Fibroblast of villous mesenchyme (primary cell): ENCODE measurements around the gene KCNMB3. TPM values are rescaled to one million over a fixed set of nuclear protein-coding genes. Genes with fewer than 3 reads are reported as not detected.

Experiments
- DNase-seq: peaks from one replicate; pipeline ENCODE4 v3.0.0-alpha.2; 2010; ENCODE audit warnings: low read depth
- H3K4me3 ChIP-seq: 2 replicates; pipeline ENCODE4 v1.5.1; 2011; ENCODE audit warnings: low read depth, mild to moderate bottlenecking, low read length
- CTCF ChIP-seq: IDR thresholded peaks from 2 replicates; pipeline ENCODE4 v1.5.1; 2012; ENCODE audit warnings: low read depth, mild to moderate bottlenecking, low read length; ENCODE audit not compliant: insufficient read depth
- total RNA-seq: library from RNA; depleted of rRNA; stranded (reverse); fragments of >200 nt; gene quantifications from 2 replicates; pipeline ENCODE4 v1.2.3, GENCODE V29; 2012

Gene KCNMB3
- total RNA-seq = 1.3 and 2.2 TPM in 2 replicates

- TF ChIP-seq CTCF = no peak
- no peak for DNase-seq
- H3K4me3 ChIP-seq = no peak within 1 kb of the TSS
Observed at GRCh38 chr3:179250803-179251476, at the start of gene KCNMB3. Gene KCNMB3 (minus strand): TSS chr3:179251114. CDS start chr3:179250990, 124 bp downstream.

GRCh38 chr3:179299999-179300613, 49.2 kb upstream of the KCNMB3 start:
- no peak for TF ChIP-seq CTCF
- H3K4me3 ChIP-seq = no peak overlapping the region
- DNase-seq = no peak

GRCh38 chr3:179299316-179299715, 48.4 kb upstream of the KCNMB3 start:
- no peak overlapping the region for H3K4me3 ChIP-seq
- TF ChIP-seq CTCF = no peak
- no peak for DNase-seq

GRCh38 chr3:179297971-179298725, 47.2 kb upstream of the KCNMB3 start:
- TF ChIP-seq CTCF = no peak
- peak; percentile 37 for DNase-seq
- no peak overlapping the region for H3K4me3 ChIP-seq

GRCh38 chr3:179292450-179292849, 41.5 kb upstream of the KCNMB3 start:
- TF ChIP-seq CTCF = no peak
- no peak overlapping the region for H3K4me3 ChIP-seq
- DNase-seq = peak; percentile 61

- TF ChIP-seq CTCF = no peak
- no peak for DNase-seq
- H3K4me3 ChIP-seq = no peak overlapping the region
Observed at GRCh38 chr3:179289295-179289694, 38.4 kb upstream of the KCNMB3 start.
